GM23338 (cell line): ENCODE data around the gene TM7SF2. TPM values are rescaled to one million over a fixed set of nuclear protein-coding genes. Genes with fewer than 3 reads are reported as not detected.
A peak's percentile ranks its signal among the peaks of the same experiment; 100 is the strongest.

Experiments
- ATAC-seq: fragments of 200-7000 bp; cut with Tn5 transposase; 3 replicates; pipeline ENCODE4 v1.9.1; 2020
- DNase-seq: peaks from one replicate; pipeline ENCODE4 v3.0.0-alpha.2; 2015; ENCODE audit warnings: low spot score
- H2AFZ ChIP-seq: fragments of 200-600 bp; sonication (generic); 2 replicates; pipeline ENCODE4 v1.8.0; 2016; ENCODE audit warnings: antibody characterized with exemption, mild to moderate bottlenecking, moderate library complexity
- H3F3A ChIP-seq: fragments of 200-600 bp; sonication (generic); replicated peaks from 2 replicates; pipeline ENCODE4 v1.8.0; 2017; ENCODE audit warnings: antibody characterized with exemption, mixed run types, low read depth
- H3K27ac ChIP-seq: fragments of 200-600 bp; sonication (generic); 2 replicates; pipeline ENCODE4 v1.6.1; 2016; ENCODE audit warnings: low read depth
- H3K27me3 ChIP-seq: fragments of 200-600 bp; sonication (generic); 2 replicates; pipeline ENCODE4 v1.8.0; 2016; ENCODE audit warnings: mild to moderate bottlenecking, mixed run types, moderate library complexity; ENCODE audit not compliant: insufficient read depth
- H3K36me3 ChIP-seq: fragments of 200-600 bp; sonication (generic); 2 replicates; pipeline ENCODE4 v1.8.0; 2016; ENCODE audit warnings: mild to moderate bottlenecking; ENCODE audit not compliant: insufficient read depth
- H3K4me1 ChIP-seq: fragments of 200-600 bp; sonication (generic); 2 replicates; pipeline ENCODE4 v1.8.0; 2016; ENCODE audit warnings: mild to moderate bottlenecking, moderate library complexity; ENCODE audit not compliant: insufficient read depth
- H3K4me2 ChIP-seq: fragments of 200-600 bp; sonication (generic); 2 replicates; pipeline ENCODE4 v1.7.1; 2017; ENCODE audit warnings: mixed run types
- H3K4me3 ChIP-seq: fragments of 200-600 bp; sonication (generic); 2 replicates; pipeline ENCODE4 v1.6.1; 2016; ENCODE audit warnings: mixed run types
- H3K79me2 ChIP-seq: fragments of 200-600 bp; sonication (generic); replicated peaks from 2 replicates; pipeline ENCODE4 v1.8.0; 2017; ENCODE audit warnings: mild to moderate bottlenecking; ENCODE audit not compliant: insufficient read depth
- H3K9me2 ChIP-seq: fragments of 200-600 bp; sonication (generic); 2 replicates; pipeline ENCODE4 v1.8.0; 2017; ENCODE audit not compliant: insufficient read depth
- H4K20me1 ChIP-seq: fragments of 200-600 bp; sonication (generic); replicated peaks from 2 replicates; pipeline ENCODE4 v1.8.0; 2017; ENCODE audit warnings: mild to moderate bottlenecking; ENCODE audit not compliant: insufficient read depth
- H3K27ac Mint-ChIP-seq: 2 replicates; pipeline ENCODE4 v1.8.0; 2020; ENCODE audit warnings: inconsistent platforms, mild to moderate bottlenecking, moderate library complexity, mixed read lengths
- H3K27me3 Mint-ChIP-seq: 3 replicates; pipeline ENCODE4 v1.8.0; 2022; ENCODE audit warnings: low read depth, mild to moderate bottlenecking, moderate library complexity, mixed read lengths, inconsistent platforms; ENCODE audit not compliant: insufficient read depth, poor library complexity
- H3K36me3 Mint-ChIP-seq: 3 replicates; pipeline ENCODE4 v1.8.0; 2021; ENCODE audit warnings: low read depth, mild to moderate bottlenecking, inconsistent platforms, moderate library complexity, mixed read lengths
- H3K4me1 Mint-ChIP-seq: 3 replicates; pipeline ENCODE4 v1.8.0; 2020; ENCODE audit warnings: mild to moderate bottlenecking, inconsistent platforms, mixed read lengths
- H3K4me3 Mint-ChIP-seq: 3 replicates; pipeline ENCODE4 v1.8.0; 2021; ENCODE audit warnings: moderate library complexity, mild to moderate bottlenecking, inconsistent platforms, mixed read lengths
- H3K9me3 Mint-ChIP-seq: 3 replicates; pipeline ENCODE4 v1.8.0; 2020; ENCODE audit warnings: moderate library complexity, mild to moderate bottlenecking, inconsistent platforms, mixed read lengths
- STAT1 ChIP-seq: IDR thresholded peaks from one replicate; pipeline ENCODE4 v1.6.1; 2016; ENCODE audit warnings: antibody characterized with exemption; ENCODE audit not compliant: unreplicated experiment
- ZNF331 ChIP-seq: fragments of 250-450 bp; sonication (Bioruptor Pico); IDR thresholded peaks from 2 replicates; pipeline ENCODE4 v1.5.0; 2020; ENCODE audit warnings: low read depth, mild to moderate bottlenecking, moderate library complexity
- polyA plus RNA-seq: library from polyadenylated mRNA; unstranded; fragments of >200 nt; fragmentation: Nextera tagmentation; extraction: Ambion mirVana; gene quantifications from 2 replicates; pipeline ENCODE4 v1.2.1, GENCODE V29; 2016
- total RNA-seq: library from RNA; depleted of rRNA; stranded (reverse); fragments of >200 nt; shearing (Covaris generic); gene quantifications from 2 replicates; pipeline ENCODE4 v1.2.3, GENCODE V29; 2014
- TF ChIP-seq, protein P1 (sequence below): fragments of 250-450 bp; sonication (Bioruptor Pico); IDR thresholded peaks from 2 replicates; pipeline ENCODE4 v1.5.0; 2020; ENCODE audit warnings: mild to moderate bottlenecking, moderate library complexity
- TF ChIP-seq, protein P2 (sequence below): IDR thresholded peaks from 2 replicates; pipeline ENCODE4 v1.6.1; 2016; ENCODE audit warnings: antibody characterized with exemption

The TM7SF2 gene
- total and polyA plus RNA-seq, 2 experiments from 2014 or later: 43.5 to 82.3 TPM

DNA sequence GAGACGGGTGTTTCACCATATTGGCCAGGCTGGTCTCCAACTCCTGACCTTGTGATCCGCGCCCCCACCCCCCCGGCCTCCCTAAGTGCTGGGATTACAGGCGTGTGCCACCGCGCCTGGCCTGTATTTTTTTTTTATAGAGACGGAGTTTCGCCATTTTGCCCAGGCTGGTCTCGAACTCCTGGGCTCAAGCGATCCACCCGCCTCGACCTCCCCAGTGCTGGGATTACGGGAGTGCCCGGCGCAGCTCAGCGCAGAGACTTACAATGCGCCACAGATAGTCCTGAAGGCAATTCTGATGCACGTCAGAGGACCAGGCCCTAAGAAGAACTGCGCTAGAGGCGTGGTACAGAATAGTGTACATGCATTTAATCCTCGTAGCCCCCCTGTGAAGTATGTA, 16.2 kb upstream of the TM7SF2 start:
- H3K36me3 ChIP-seq: no peaks in the 10 kb centered on the region; the same call in 1 of the 2 replicates
- no peaks in the 10 kb centered on the region; the same call in 1 of the 2 replicates for H4K20me1 ChIP-seq
- peak overlapping the region; percentile 96 for H3K4me3 ChIP-seq
- no peaks in the 10 kb centered on the region for H3K9me2 ChIP-seq
- peak overlapping the region; percentile 68; the same call in 1 of the 2 replicates for H3K27ac ChIP-seq
- H3K27ac Mint-ChIP-seq: peak overlapping the region; percentile 99
- no peaks in the 10 kb centered on the region for H3K9me3 Mint-ChIP-seq
- no peak for ATAC-seq
- H3K4me2 ChIP-seq: peak overlapping the region; percentile 72; the same call in 1 of the 2 replicates
- H3K4me3 Mint-ChIP-seq: peak overlapping the region; percentile 97
- no peaks in the 10 kb centered on the region for H3K27me3 ChIP-seq
- DNase-seq: no peak
- peak overlapping the region; percentile 99 for H2AFZ ChIP-seq
- peaks cover 6% of the 10 kb centered on the region for H3K4me1 ChIP-seq
- H3K36me3 Mint-ChIP-seq: peaks cover 4% of the 10 kb centered on the region; the same call in 2 of the 3 replicates
- peaks cover 6% of the 10 kb centered on the region for H3K27me3 Mint-ChIP-seq
- H3K4me1 Mint-ChIP-seq: peaks cover 2% of the 10 kb centered on the region; the same call in 2 of the 3 replicates
- no peak for TF ChIP-seq STAT1
- TF ChIP-seq, protein P1, sequence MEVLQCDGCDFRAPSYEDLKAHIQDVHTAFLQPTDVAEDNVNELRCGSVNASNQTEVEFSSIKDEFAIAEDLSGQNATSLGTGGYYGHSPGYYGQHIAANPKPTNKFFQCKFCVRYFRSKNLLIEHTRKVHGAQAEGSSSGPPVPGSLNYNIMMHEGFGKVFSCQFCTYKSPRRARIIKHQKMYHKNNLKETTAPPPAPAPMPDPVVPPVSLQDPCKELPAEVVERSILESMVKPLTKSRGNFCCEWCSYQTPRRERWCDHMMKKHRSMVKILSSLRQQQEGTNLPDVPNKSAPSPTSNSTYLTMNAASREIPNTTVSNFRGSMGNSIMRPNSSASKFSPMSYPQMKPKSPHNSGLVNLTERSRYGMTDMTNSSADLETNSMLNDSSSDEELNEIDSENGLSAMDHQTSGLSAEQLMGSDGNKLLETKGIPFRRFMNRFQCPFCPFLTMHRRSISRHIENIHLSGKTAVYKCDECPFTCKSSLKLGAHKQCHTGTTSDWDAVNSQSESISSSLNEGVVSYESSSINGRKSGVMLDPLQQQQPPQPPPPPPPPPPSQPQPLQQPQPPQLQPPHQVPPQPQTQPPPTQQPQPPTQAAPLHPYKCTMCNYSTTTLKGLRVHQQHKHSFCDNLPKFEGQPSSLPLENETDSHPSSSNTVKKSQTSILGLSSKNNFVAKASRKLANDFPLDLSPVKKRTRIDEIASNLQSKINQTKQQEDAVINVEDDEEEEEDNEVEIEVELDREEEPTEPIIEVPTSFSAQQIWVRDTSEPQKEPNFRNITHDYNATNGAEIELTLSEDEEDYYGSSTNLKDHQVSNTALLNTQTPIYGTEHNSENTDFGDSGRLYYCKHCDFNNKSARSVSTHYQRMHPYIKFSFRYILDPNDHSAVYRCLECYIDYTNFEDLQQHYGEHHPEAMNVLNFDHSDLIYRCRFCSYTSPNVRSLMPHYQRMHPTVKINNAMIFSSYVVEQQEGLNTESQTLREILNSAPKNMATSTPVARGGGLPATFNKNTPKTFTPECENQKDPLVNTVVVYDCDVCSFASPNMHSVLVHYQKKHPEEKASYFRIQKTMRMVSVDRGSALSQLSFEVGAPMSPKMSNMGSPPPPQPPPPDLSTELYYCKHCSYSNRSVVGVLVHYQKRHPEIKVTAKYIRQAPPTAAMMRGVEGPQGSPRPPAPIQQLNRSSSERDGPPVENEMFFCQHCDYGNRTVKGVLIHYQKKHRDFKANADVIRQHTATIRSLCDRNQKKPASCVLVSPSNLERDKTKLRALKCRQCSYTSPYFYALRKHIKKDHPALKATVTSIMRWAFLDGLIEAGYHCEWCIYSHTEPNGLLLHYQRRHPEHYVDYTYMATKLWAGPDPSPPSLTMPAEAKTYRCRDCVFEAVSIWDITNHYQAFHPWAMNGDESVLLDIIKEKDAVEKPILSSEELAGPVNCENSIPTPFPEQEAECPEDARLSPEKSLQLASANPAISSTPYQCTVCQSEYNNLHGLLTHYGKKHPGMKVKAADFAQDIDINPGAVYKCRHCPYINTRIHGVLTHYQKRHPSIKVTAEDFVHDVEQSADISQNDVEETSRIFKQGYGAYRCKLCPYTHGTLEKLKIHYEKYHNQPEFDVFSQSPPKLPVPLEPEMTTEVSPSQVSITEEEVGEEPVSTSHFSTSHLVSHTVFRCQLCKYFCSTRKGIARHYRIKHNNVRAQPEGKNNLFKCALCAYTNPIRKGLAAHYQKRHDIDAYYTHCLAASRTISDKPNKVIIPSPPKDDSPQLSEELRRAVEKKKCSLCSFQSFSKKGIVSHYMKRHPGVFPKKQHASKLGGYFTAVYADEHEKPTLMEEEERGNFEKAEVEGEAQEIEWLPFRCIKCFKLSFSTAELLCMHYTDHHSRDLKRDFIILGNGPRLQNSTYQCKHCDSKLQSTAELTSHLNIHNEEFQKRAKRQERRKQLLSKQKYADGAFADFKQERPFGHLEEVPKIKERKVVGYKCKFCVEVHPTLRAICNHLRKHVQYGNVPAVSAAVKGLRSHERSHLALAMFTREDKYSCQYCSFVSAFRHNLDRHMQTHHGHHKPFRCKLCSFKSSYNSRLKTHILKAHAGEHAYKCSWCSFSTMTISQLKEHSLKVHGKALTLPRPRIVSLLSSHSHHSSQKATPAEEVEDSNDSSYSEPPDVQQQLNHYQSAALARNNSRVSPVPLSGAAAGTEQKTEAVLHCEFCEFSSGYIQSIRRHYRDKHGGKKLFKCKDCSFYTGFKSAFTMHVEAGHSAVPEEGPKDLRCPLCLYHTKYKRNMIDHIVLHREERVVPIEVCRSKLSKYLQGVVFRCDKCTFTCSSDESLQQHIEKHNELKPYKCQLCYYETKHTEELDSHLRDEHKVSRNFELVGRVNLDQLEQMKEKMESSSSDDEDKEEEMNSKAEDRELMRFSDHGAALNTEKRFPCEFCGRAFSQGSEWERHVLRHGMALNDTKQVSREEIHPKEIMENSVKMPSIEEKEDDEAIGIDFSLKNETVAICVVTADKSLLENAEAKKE: no peak
- TF ChIP-seq, protein P2, sequence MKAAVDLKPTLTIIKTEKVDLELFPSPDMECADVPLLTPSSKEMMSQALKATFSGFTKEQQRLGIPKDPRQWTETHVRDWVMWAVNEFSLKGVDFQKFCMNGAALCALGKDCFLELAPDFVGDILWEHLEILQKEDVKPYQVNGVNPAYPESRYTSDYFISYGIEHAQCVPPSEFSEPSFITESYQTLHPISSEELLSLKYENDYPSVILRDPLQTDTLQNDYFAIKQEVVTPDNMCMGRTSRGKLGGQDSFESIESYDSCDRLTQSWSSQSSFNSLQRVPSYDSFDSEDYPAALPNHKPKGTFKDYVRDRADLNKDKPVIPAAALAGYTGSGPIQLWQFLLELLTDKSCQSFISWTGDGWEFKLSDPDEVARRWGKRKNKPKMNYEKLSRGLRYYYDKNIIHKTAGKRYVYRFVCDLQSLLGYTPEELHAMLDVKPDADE: no peak
- no peak for TF ChIP-seq ZNF331 (CRISPR knock-in tag)
- H3K79me2 ChIP-seq: peaks cover 27% of the 10 kb centered on the region
- H3F3A ChIP-seq: 0 out of 2 replicates have a peak, but pooled peaks cover 5% of the 10 kb centered on the region
